ENCODE measurements around the gene C11orf71.

GRCh38 chr11:114400915-114401223 is 558 bp upstream of the C11orf71 start:
- TF ChIP-seq, protein P1, sequence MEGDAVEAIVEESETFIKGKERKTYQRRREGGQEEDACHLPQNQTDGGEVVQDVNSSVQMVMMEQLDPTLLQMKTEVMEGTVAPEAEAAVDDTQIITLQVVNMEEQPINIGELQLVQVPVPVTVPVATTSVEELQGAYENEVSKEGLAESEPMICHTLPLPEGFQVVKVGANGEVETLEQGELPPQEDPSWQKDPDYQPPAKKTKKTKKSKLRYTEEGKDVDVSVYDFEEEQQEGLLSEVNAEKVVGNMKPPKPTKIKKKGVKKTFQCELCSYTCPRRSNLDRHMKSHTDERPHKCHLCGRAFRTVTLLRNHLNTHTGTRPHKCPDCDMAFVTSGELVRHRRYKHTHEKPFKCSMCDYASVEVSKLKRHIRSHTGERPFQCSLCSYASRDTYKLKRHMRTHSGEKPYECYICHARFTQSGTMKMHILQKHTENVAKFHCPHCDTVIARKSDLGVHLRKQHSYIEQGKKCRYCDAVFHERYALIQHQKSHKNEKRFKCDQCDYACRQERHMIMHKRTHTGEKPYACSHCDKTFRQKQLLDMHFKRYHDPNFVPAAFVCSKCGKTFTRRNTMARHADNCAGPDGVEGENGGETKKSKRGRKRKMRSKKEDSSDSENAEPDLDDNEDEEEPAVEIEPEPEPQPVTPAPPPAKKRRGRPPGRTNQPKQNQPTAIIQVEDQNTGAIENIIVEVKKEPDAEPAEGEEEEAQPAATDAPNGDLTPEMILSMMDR (IDR thresholded peaks at IDR 0.05 in 2 of 3, conservative IDR thresholded peaks at IDR 0.05 in 1 of 3; ENCODE audit: insufficient read depth in 2 of 3, low read depth in 1 of 3, low read length in 3 of 3): peak in 2 of 3 experiments; percentile 35 to 37; a peak in 2 of 6 replicates
- TF ChIP-seq NRF1 (conservative IDR thresholded peaks at IDR 0.05 in 1 of 2, IDR thresholded peaks at IDR 0.05 in 1 of 2) (no peak), U2AF1 (optimal IDR thresholded peaks at IDR 0.05; ENCODE audit: low read depth, low read length) (no peak), PTBP1 (IDR thresholded peaks at IDR 0.05; ENCODE audit: low read depth, low read length) (no peak), SMC3 (conservative IDR thresholded peaks at IDR 0.05; ENCODE audit: insufficient read depth, low read depth, low read length) (no peak)
- TF ChIP-seq, protein P2, sequence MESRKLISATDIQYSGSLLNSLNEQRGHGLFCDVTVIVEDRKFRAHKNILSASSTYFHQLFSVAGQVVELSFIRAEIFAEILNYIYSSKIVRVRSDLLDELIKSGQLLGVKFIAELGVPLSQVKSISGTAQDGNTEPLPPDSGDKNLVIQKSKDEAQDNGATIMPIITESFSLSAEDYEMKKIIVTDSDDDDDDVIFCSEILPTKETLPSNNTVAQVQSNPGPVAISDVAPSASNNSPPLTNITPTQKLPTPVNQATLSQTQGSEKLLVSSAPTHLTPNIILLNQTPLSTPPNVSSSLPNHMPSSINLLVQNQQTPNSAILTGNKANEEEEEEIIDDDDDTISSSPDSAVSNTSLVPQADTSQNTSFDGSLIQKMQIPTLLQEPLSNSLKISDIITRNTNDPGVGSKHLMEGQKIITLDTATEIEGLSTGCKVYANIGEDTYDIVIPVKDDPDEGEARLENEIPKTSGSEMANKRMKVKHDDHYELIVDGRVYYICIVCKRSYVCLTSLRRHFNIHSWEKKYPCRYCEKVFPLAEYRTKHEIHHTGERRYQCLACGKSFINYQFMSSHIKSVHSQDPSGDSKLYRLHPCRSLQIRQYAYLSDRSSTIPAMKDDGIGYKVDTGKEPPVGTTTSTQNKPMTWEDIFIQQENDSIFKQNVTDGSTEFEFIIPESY (CRISPR knock-in tag; IDR thresholded peaks at IDR 0.05): no peak
